OCI-LY3 (cell line): ENCODE results near the gene CSF2.

Experiments
- EZH2phosphoT487 ChIP-seq: fragments of 200-600 bp; shearing (Covaris generic); IDR thresholded peaks from 2 replicates; pipeline ENCODE4 v1.6.1; 2018; ENCODE audit warnings: antibody characterized with exemption, mixed run types, low read depth
- TF ChIP-seq, protein P1 (sequence below): fragments of 200-600, 300-600 bp; sonication (generic); IDR thresholded peaks from 2 replicates; pipeline ENCODE4 v1.5.1; 2014; ENCODE audit warnings: antibody characterized with exemption, low read length, low read depth

DNA sequence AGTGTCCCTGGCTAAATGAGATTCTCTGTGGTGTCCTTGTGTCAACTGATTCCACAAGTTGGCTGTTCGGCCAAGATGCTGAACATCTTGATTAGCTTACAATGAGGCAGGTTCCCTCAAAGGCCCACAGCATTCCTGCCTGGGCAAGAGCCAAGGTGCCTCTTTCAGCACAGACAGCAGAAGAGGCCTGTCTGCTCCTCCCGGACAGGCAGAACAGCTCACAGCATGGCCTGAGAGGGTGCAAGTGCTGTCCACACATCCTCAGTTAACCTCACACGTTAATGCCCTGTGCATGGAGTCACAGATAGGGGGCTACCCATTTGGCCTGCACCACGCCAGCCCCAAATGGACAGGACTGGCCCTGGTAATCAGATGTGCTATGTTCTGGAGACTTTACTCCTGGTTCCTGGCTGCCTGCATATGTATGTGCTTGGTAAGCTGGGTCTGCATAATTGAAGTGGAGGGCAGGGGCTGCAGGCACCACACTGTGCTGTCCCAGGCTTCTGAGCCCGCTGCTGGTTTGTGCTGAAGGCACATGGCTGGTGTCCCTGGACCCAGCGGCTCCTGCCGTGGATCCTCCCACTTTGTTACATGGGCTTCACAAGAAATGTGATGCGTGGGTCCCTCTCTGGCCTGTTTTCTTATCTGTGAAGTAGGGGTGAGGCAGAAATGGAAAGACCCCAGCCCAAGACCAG lies 8.9 kb downstream of the CSF2 start:
- TF ChIP-seq, protein P1, sequence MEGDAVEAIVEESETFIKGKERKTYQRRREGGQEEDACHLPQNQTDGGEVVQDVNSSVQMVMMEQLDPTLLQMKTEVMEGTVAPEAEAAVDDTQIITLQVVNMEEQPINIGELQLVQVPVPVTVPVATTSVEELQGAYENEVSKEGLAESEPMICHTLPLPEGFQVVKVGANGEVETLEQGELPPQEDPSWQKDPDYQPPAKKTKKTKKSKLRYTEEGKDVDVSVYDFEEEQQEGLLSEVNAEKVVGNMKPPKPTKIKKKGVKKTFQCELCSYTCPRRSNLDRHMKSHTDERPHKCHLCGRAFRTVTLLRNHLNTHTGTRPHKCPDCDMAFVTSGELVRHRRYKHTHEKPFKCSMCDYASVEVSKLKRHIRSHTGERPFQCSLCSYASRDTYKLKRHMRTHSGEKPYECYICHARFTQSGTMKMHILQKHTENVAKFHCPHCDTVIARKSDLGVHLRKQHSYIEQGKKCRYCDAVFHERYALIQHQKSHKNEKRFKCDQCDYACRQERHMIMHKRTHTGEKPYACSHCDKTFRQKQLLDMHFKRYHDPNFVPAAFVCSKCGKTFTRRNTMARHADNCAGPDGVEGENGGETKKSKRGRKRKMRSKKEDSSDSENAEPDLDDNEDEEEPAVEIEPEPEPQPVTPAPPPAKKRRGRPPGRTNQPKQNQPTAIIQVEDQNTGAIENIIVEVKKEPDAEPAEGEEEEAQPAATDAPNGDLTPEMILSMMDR = no peak
- no peak for TF ChIP-seq EZH2phosphoT487
